Keratinocyte (primary cell): ENCODE results near the gene MDFI. TPM values are rescaled to one million over a fixed set of nuclear protein-coding genes. Genes with fewer than 3 reads are reported as not detected.

Experiments used
- DNase-seq: peaks from one replicate; pipeline ENCODE4 v3.0.0-alpha.2; 2011; ENCODE audit warnings: low read depth, missing footprints, low spot score
- FAIRE-seq: peaks from 2 replicates; lab custom pipeline; 2011; peaks lifted over from hg19 to GRCh38; lab: Jason Lieb, UNC
- H2AFZ ChIP-seq: 2 replicates; pipeline ENCODE4 v1.6.0; 2012; ENCODE audit warnings: low read length, control low read depth, inconsistent platforms; ENCODE audit not compliant: control insufficient read depth
- H3K27ac ChIP-seq: 2 replicates; pipeline ENCODE4 v1.5.1; 2011; ENCODE audit warnings: low read length; ENCODE audit not compliant: control insufficient read depth, insufficient read depth
- H3K27me3 ChIP-seq: 3 replicates; pipeline ENCODE4 v1.6.0; 2011; ENCODE audit warnings: low read length; ENCODE audit not compliant: control insufficient read depth, insufficient read depth; ENCODE audit errors: extremely low read depth
- H3K36me3 ChIP-seq, 2 experiments: 2 replicates in 1 of 2; 3 replicates in 1 of 2; pipeline ENCODE4 v1.5.1; 2011; ENCODE audit warnings: low read length in 2 of 2, mild to moderate bottlenecking in 1 of 2; ENCODE audit not compliant: control insufficient read depth in 2 of 2, insufficient read depth in 2 of 2; ENCODE audit errors: extremely low read depth in 1 of 2
- H3K4me1 ChIP-seq: 3 replicates; pipeline ENCODE4 v1.5.1; 2011; ENCODE audit warnings: low read length; ENCODE audit not compliant: control insufficient read depth, insufficient read depth; ENCODE audit errors: extremely low read depth
- H3K4me2 ChIP-seq: 3 replicates; pipeline ENCODE4 v1.6.0; 2011; ENCODE audit warnings: low read depth, low read length; ENCODE audit not compliant: control insufficient read depth, insufficient read depth; ENCODE audit errors: extremely low read depth
- H3K4me3 ChIP-seq, 3 experiments: fragments of 200-600 bp in 1 of 3; sonication (generic) in 1 of 3; 2 replicates in 2 of 3; 3 replicates in 1 of 3; pipeline ENCODE4 v1.5.1; 2011 to 2016; ENCODE audit warnings: low read length in 3 of 3, mild to moderate bottlenecking in 3 of 3, control low read depth in 2 of 3, inconsistent platforms in 1 of 3, low read depth in 1 of 3, mixed read lengths in 1 of 3, mixed run types in 1 of 3, moderate library complexity in 1 of 3; ENCODE audit not compliant: control insufficient read depth in 2 of 3, insufficient read depth in 2 of 3; ENCODE audit errors: extremely low read depth in 1 of 3
- H3K79me2 ChIP-seq: 2 replicates; pipeline ENCODE4 v1.6.0; 2012; ENCODE audit warnings: low read length; ENCODE audit not compliant: control insufficient read depth, insufficient read depth
- H3K9ac ChIP-seq: 3 replicates; pipeline ENCODE4 v1.6.0; 2011; ENCODE audit warnings: low read length; ENCODE audit not compliant: control insufficient read depth, insufficient read depth; ENCODE audit errors: extremely low read depth
- H3K9me1 ChIP-seq: 3 replicates; pipeline ENCODE4 v1.6.0; 2011; ENCODE audit warnings: low read length; ENCODE audit not compliant: control insufficient read depth, insufficient read depth; ENCODE audit errors: extremely low read depth
- H3K9me3 ChIP-seq: 2 replicates; pipeline ENCODE4 v1.5.1; 2012; ENCODE audit warnings: low read depth, low read length; ENCODE audit not compliant: control insufficient read depth
- H4K20me1 ChIP-seq: 3 replicates; pipeline ENCODE4 v1.6.0; 2011; ENCODE audit warnings: low read length; ENCODE audit not compliant: control insufficient read depth, insufficient read depth; ENCODE audit errors: extremely low read depth
- CTCF ChIP-seq, 3 experiments: IDR thresholded peaks in 1 of 3; conservative IDR thresholded peaks in 1 of 3; optimal IDR thresholded peaks in 1 of 3; 2 replicates in 2 of 3; 3 replicates in 1 of 3; pipeline versions ENCODE3 to v1.5.1; 2011; ENCODE audit warnings: low read length in 3 of 3, mild to moderate bottlenecking in 3 of 3, moderate library complexity in 2 of 3, control low read depth in 1 of 3, inconsistent platforms in 1 of 3; ENCODE audit not compliant: insufficient read depth in 2 of 3; ENCODE audit errors: extremely low read depth in 1 of 3
- EZH2 ChIP-seq: IDR thresholded peaks from one replicate; pipeline ENCODE4 v1.6.1; 2012; ENCODE audit warnings: inconsistent platforms, mild to moderate bottlenecking, low read length, moderate library complexity
- dilution Hi-C: fragments of 300-500 bp; cut with MboI; formaldehyde crosslinking; loops from one replicate; pipeline ENCODE4 v1.7.0; 2020; ENCODE audit warnings: low sequenced_read_pairs; ENCODE audit not compliant: extremely low pct_ligation_motif_present
- polyA plus RNA-seq, 5 experiments: library from polyadenylated mRNA; depleted of rRNA in 3 of 5; stranded (reverse) in 3 of 5; stranded (forward) in 1 of 5; unstranded in 1 of 5; fragments of >200 nt; gene quantifications; 1 replicate in 1 of 5; 2 replicates in 3 of 5; 3 replicates in 1 of 5; pipeline versions ENCODE4 v1.2.1 to v1.2.3, GENCODE V29; 2011 to 2012; ENCODE audit warnings: missing spikeins in 2 of 5, low read depth in 1 of 5, low replicate concordance in 1 of 5

The MDFI gene
- polyA plus RNA-seq, 1 donor (not counting 4 experiments of a cell fraction or from before 2014, with no cell fraction given), result 60.1 TPM

GRCh38 chr6:41648921-41649320 lies 10.7 kb downstream of the MDFI start:
- peaks cover 23% of the 10 kb centered on the region for H3K79me2 ChIP-seq
- no peaks in the 10 kb centered on the region for H3K27me3 ChIP-seq
- H3K4me2 ChIP-seq, result no peak overlapping the region
- peaks cover 10% of the 10 kb centered on the region for H4K20me1 ChIP-seq
- FAIRE-seq (no peak), DNase-seq (no peak)
- dilution Hi-C loops, result no loop called here
- no peak overlapping the region for H3K27ac ChIP-seq
- H3K4me3 ChIP-seq, result no peak overlapping the region
- peaks cover 10% of the 10 kb centered on the region for H3K4me1 ChIP-seq
- H3K9ac ChIP-seq, result no peak overlapping the region
- H3K36me3 ChIP-seq, result peaks cover 51 to 57% of the 10 kb centered on the region in 2 experiments
- H3K9me3 ChIP-seq, result no peaks in the 10 kb centered on the region
- no peak overlapping the region for H2AFZ ChIP-seq
- no peak for TF ChIP-seq EZH2
- no peak for TF ChIP-seq CTCF (optimal IDR thresholded peaks at IDR 0.05 in 1 of 3, IDR thresholded peaks at IDR 0.05 in 1 of 3, conservative IDR thresholded peaks at IDR 0.05 in 1 of 3; ENCODE audit: extremely low read depth in 1 of 3, insufficient read depth in 2 of 3, low read length in 3 of 3)
- H3K9me1 ChIP-seq, result no peaks in the 10 kb centered on the region

GRCh38 chr6:41649596-41649995 lies 11.3 kb downstream of the MDFI start:
- Histone ChIP-seq H4K20me1 (peaks cover 7% of the 10 kb centered on the region), H3K36me3 (peaks cover 51 to 58% of the 10 kb centered on the region in 2 experiments), H3K4me2 (no peak overlapping the region), H3K9me3 (no peaks in the 10 kb centered on the region), H3K4me3 (no peak overlapping the region), H3K9me1 (no peaks in the 10 kb centered on the region), H3K79me2 (peaks cover 18% of the 10 kb centered on the region), H3K27ac (no peak overlapping the region), H3K9ac (no peak overlapping the region), H2AFZ (no peak overlapping the region), H3K4me1 (peaks cover 3% of the 10 kb centered on the region), H3K27me3 (no peaks in the 10 kb centered on the region)
- dilution Hi-C loops, result no loop called here
- TF ChIP-seq CTCF (optimal IDR thresholded peaks at IDR 0.05 in 1 of 3, IDR thresholded peaks at IDR 0.05 in 1 of 3, conservative IDR thresholded peaks at IDR 0.05 in 1 of 3; ENCODE audit: extremely low read depth in 1 of 3, insufficient read depth in 2 of 3, low read length in 3 of 3), result no peak
- no peak for TF ChIP-seq EZH2
- no peak for DNase-seq
- no peak for FAIRE-seq
